Gastroesophageal sphincter (tissue), 3 donors: ENCODE results near the gene GPX4.

Source experiments
- EP300 ChIP-seq: sonication (generic); formaldehyde crosslinking; IDR thresholded peaks from one replicate; pipeline ENCODE4 v1.6.1; 2017; ENCODE audit warnings: antibody characterized with exemption, mild to moderate bottlenecking
- POLR2A ChIP-seq, 2 donors: fragments of 450-650 bp; IDR thresholded peaks; one replicate each; pipeline ENCODE4 v1.6.1; 2017; ENCODE audit warnings: antibody characterized with exemption in 2 of 2, mild to moderate bottlenecking in 2 of 2, moderate library complexity in 1 of 2
- TF ChIP-seq, protein P1 (sequence below), 4 experiments: fragments of 200-600 bp in 2 of 4; fragments of 450-650 bp in 2 of 4; sonication (generic) in 1 of 4; IDR thresholded peaks; one replicate each; pipeline ENCODE4 v1.5.1; 2017 to 2019; ENCODE audit warnings: antibody characterized with exemption in 4 of 4, mild to moderate bottlenecking in 2 of 4, moderate library complexity in 2 of 4

DNA sequence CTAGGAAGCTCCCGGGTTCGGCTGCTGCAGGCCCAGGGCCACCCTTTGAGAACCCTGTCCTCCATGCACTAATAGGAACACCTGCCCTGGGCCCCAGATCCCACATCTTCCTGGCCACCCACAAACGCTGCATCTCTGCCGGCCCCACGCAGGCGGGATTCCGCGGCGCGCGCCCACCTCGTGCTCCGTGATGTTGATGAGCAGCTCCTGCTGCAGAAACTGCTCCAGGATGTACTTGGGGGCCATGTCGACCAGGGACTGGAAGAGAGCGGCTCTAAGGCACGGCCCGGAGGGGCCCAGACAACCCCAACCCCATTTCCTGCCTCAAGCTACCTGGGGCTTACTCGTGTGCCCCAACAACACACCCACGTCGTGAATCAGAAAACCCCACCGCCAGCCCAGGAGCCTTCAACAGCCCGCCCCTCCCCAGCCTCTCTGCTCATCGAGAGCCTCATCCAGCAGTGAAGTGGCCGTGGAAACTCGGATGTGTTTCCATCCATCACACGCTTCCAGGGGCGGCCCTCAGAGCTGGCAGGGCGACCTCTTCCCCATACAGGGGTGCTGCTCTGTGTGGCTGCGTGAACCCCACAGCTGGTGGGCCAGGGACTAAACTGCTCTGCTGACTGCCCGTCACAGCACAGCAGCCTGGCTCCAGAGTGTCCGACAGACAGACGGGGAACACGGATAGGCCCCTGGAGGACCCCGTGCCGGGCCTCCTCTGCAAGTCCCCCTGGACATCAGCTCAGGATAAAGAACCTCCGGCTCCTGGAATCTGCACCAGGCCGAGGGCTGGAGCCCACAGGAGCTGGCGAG is 12.9 kb upstream of the GPX4 start:
- TF ChIP-seq, protein P1, sequence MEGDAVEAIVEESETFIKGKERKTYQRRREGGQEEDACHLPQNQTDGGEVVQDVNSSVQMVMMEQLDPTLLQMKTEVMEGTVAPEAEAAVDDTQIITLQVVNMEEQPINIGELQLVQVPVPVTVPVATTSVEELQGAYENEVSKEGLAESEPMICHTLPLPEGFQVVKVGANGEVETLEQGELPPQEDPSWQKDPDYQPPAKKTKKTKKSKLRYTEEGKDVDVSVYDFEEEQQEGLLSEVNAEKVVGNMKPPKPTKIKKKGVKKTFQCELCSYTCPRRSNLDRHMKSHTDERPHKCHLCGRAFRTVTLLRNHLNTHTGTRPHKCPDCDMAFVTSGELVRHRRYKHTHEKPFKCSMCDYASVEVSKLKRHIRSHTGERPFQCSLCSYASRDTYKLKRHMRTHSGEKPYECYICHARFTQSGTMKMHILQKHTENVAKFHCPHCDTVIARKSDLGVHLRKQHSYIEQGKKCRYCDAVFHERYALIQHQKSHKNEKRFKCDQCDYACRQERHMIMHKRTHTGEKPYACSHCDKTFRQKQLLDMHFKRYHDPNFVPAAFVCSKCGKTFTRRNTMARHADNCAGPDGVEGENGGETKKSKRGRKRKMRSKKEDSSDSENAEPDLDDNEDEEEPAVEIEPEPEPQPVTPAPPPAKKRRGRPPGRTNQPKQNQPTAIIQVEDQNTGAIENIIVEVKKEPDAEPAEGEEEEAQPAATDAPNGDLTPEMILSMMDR (IDR thresholded peaks at IDR 0.05) = no peak
- TF ChIP-seq POLR2A (IDR thresholded peaks at IDR 0.05) (no peak), EP300 (no peak)
